ENCODE results near the gene KCP.

GRCh38 chr7:128829391-128830166, 80.9 kb downstream of the KCP start:
- TF ChIP-seq, protein P1, sequence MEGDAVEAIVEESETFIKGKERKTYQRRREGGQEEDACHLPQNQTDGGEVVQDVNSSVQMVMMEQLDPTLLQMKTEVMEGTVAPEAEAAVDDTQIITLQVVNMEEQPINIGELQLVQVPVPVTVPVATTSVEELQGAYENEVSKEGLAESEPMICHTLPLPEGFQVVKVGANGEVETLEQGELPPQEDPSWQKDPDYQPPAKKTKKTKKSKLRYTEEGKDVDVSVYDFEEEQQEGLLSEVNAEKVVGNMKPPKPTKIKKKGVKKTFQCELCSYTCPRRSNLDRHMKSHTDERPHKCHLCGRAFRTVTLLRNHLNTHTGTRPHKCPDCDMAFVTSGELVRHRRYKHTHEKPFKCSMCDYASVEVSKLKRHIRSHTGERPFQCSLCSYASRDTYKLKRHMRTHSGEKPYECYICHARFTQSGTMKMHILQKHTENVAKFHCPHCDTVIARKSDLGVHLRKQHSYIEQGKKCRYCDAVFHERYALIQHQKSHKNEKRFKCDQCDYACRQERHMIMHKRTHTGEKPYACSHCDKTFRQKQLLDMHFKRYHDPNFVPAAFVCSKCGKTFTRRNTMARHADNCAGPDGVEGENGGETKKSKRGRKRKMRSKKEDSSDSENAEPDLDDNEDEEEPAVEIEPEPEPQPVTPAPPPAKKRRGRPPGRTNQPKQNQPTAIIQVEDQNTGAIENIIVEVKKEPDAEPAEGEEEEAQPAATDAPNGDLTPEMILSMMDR (conservative IDR thresholded peaks at IDR 0.05) = no peak
- TF ChIP-seq EZH2 (IDR thresholded peaks at IDR 0.05; ENCODE audit: low read depth) = no peak

Data from PC-9 (cell line).